Stimulated activated naive CD4-positive, alpha-beta T cell (primary cell): Measurements from ENCODE around the gene PDE1C.

Source experiments
- DNase-seq, 6 experiments: peaks; one replicate each; lab custom pipeline; 2025; lab: John Stamatoyannopoulos, UW

PDE1C gene

GRCh38 chr7:31991406-31991805 is 78.8 kb downstream of the PDE1C start:
- DNase-seq, result no peak

GRCh38 chr7:31986878-31987518 is 83.2 kb downstream of the PDE1C start:
- no peak for DNase-seq

GRCh38 chr7:31982962-31983361 is 87.2 kb downstream of the PDE1C start:
- no peak for DNase-seq

GRCh38 chr7:31981874-31982390 is 88.3 kb downstream of the PDE1C start:
- DNase-seq, result no peak

GRCh38 chr7:31979690-31980330 is 90.4 kb downstream of the PDE1C start:
- no peak for DNase-seq

- DNase-seq, result no peak
Measured at GRCh38 chr7:31975546-31975945, 94.7 kb downstream of the PDE1C start.

- DNase-seq, result no peak
Measured at GRCh38 chr7:31974351-31974750, 95.9 kb downstream of the PDE1C start.

GRCh38 chr7:31971049-31971667 is 99.0 kb downstream of the PDE1C start:
- DNase-seq, result no peak

GRCh38 chr7:31970501-31970900 is 99.7 kb downstream of the PDE1C start:
- DNase-seq, result no peak

- DNase-seq, result no peak
Measured at GRCh38 chr7:31963569-31964175, 106.5 kb downstream of the PDE1C start.

GRCh38 chr7:31962246-31962645 is 108.0 kb downstream of the PDE1C start:
- DNase-seq, result no peak

GRCh38 chr7:31958226-31958625 is 112.0 kb downstream of the PDE1C start:
- DNase-seq, result no peak

- no peak for DNase-seq
Measured at GRCh38 chr7:31957756-31958155, 112.5 kb downstream of the PDE1C start.

GRCh38 chr7:31957090-31957720 is 113.0 kb downstream of the PDE1C start:
- DNase-seq, result no peak

GRCh38 chr7:31955641-31956040 is 114.6 kb downstream of the PDE1C start:
- no peak for DNase-seq

- DNase-seq, result no peak
Measured at GRCh38 chr7:31955021-31955420, 115.2 kb downstream of the PDE1C start.

- no peak for DNase-seq
Measured at GRCh38 chr7:31954500-31954899, 115.7 kb downstream of the PDE1C start.

GRCh38 chr7:31953432-31953831 is 116.8 kb downstream of the PDE1C start:
- DNase-seq, result no peak

GRCh38 chr7:31950091-31950755 is 120.0 kb downstream of the PDE1C start:
- no peak for DNase-seq

- no peak for DNase-seq
Measured at GRCh38 chr7:31948029-31948428, 122.2 kb downstream of the PDE1C start.

- no peak for DNase-seq
Measured at GRCh38 chr7:31940167-31940566, 130.0 kb downstream of the PDE1C start.

GRCh38 chr7:31939076-31939475 is 131.1 kb downstream of the PDE1C start:
- DNase-seq, result no peak
